Stimulated activated naive CD8-positive, alpha-beta T cell treated with anti-CD3 and anti-CD28 coated beads, Interleukin-15, Interleukin-2, amounts not matched to agents 100 U/mL and 50 U/mL, for 24 hours (primary cell): Measurements from ENCODE around the gene SLC22A9.

Source experiments
- ATAC-seq: fragments of 150-1000 bp; cut with Tn5 transposase; one replicate; pipeline ENCODE4 v1.10.0; 2021
- DNase-seq: peaks from one replicate; pipeline ENCODE4 v3.0.0; 2021

The SLC22A9 gene

DNA sequence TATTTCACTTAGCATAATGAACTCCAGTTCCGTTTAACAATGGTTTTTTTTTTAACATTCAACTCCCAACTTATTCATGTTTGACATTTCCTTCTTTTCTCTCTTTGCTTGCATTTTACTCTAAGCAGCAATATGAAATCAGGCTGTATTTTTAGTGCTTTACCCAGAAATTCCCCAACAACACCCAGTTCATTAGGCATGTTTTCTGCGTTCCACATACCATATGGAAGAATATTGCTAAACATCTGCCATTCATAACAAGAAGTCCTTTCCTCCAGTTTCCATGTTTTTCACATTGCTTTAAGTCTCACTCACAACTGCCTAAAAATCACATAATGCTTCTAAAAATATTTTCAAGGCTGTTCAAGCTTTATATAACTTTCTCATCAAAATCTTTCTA is 75.5 kb downstream of the SLC22A9 start:
- DNase-seq = no peak
- no peak for ATAC-seq

- no peak for DNase-seq
- ATAC-seq = peak; percentile 49
These were observed 76.1 kb downstream of the SLC22A9 start for GRCh38 chr11:63445720-63446119.

GRCh38 chr11:63448646-63449045 is 79.1 kb downstream of the SLC22A9 start:
- DNase-seq (no peak), ATAC-seq (no peak)

DNA sequence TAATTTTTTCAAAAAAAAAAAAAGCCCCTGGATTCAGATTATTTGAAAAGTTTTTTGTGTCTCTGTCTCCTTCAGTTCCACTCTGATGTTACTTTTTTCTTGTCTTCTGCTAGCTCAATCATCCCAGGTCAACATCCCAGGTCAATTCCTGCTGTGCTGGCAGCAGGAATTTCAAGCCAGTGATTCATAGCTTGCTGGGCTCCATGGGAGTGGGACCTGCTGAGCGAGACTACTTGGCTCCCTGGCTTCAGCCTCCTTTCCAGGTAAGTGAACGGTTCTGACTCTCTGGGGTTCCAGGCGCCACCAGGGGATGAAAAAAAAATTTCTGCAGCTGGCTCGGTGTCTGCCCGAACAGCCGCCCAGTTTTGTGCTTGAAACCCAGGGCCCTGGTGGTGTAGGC is 90.0 kb downstream of the SLC22A9 start:
- ATAC-seq = no peak
- DNase-seq = no peak
